ENCODE results near the gene CCBE1.

The CCBE1 gene

DNA sequence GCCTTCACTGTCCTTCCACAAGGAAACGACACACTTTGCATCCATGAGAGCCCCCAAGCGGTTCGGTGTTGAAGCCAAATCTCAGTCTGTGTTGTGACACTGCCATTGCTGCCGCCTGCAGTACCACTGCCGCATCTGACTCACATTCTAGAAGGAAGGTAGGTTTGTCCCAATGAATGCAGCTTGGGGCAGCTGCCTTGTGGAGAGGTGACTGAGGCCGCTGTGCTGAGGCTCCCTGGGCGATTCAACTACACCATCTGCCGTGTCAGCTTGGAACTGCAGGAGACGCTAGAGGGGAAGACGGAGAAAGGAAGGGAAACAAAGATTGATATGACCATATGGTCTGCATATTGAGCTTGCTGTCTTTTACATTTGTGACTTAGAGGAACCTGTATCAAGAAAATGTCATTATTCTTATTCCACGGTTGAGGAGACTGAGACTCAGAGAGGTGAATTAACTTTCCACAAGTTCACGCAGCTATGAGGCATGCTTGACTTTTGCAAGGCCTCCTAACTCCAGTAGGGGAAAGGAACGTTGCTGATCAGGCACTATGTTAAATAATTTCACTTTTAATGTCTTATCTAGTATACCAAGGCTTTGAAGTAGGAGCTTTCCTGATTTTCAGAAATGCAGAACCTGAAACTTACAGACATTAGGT, 294.7 kb downstream of the CCBE1 start:
- no peak overlapping the region for H3K4me3 ChIP-seq (ENCODE audit: low read depth in 1 of 5, low read length in 5 of 5)
- no peaks in the 10 kb centered on the region for H3K4me1 ChIP-seq (ENCODE audit: control insufficient read depth in 5 of 5, insufficient read depth in 5 of 5, low read length in 5 of 5)
- no peak overlapping the region for H3K27ac ChIP-seq (ENCODE audit: low read depth, low read length)
- no peaks in the 10 kb centered on the region for H3K36me3 ChIP-seq (ENCODE audit: control insufficient read depth in 5 of 5, insufficient read depth in 5 of 5, low read length in 5 of 5)
- H3K27me3 ChIP-seq (ENCODE audit: control insufficient read depth in 5 of 5, insufficient read depth in 4 of 5, low read length in 5 of 5): no peaks in the 10 kb centered on the region
- no peaks in the 10 kb centered on the region for H3K9me3 ChIP-seq (ENCODE audit: control insufficient read depth in 5 of 5, low read length in 5 of 5)
- no peak overlapping the region for H3K9ac ChIP-seq (ENCODE audit: low read length in 5 of 5)

DNA sequence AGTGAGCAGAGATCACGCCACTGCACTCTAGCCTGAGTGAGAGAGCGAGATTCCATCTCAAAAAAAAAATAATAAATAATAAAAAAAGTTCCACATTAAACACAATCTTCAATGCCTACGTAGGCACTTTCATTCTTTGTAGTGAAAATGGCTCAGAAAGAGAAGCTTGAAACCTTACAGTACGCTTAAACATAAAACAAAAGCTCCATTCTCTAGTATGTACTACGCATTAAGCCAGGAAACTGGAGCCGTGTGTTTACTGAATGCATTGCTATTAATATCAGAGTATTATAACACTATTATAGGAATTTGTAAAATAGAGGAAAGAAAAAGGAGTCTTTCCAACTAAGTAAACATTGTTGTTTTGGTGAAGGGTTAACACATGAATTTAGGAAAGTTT, 296.8 kb downstream of the CCBE1 start:
- H3K9me3 ChIP-seq (ENCODE audit: control insufficient read depth in 5 of 5, low read length in 5 of 5): no peaks in the 10 kb centered on the region
- peaks cover 0 to 4% (median 0%) of the 10 kb centered on the region in 5 donors for H3K27me3 ChIP-seq (ENCODE audit: control insufficient read depth in 5 of 5, insufficient read depth in 4 of 5, low read length in 5 of 5)
- H3K9ac ChIP-seq (ENCODE audit: low read length in 5 of 5): no peak overlapping the region
- H3K27ac ChIP-seq (ENCODE audit: low read depth, low read length): no peak overlapping the region
- H3K4me1 ChIP-seq (ENCODE audit: control insufficient read depth in 5 of 5, insufficient read depth in 5 of 5, low read length in 5 of 5): no peaks in the 10 kb centered on the region
- no peak overlapping the region for H3K4me3 ChIP-seq (ENCODE audit: low read depth in 1 of 5, low read length in 5 of 5)
- H3K36me3 ChIP-seq (ENCODE audit: control insufficient read depth in 5 of 5, insufficient read depth in 5 of 5, low read length in 5 of 5): no peaks in the 10 kb centered on the region

DNA sequence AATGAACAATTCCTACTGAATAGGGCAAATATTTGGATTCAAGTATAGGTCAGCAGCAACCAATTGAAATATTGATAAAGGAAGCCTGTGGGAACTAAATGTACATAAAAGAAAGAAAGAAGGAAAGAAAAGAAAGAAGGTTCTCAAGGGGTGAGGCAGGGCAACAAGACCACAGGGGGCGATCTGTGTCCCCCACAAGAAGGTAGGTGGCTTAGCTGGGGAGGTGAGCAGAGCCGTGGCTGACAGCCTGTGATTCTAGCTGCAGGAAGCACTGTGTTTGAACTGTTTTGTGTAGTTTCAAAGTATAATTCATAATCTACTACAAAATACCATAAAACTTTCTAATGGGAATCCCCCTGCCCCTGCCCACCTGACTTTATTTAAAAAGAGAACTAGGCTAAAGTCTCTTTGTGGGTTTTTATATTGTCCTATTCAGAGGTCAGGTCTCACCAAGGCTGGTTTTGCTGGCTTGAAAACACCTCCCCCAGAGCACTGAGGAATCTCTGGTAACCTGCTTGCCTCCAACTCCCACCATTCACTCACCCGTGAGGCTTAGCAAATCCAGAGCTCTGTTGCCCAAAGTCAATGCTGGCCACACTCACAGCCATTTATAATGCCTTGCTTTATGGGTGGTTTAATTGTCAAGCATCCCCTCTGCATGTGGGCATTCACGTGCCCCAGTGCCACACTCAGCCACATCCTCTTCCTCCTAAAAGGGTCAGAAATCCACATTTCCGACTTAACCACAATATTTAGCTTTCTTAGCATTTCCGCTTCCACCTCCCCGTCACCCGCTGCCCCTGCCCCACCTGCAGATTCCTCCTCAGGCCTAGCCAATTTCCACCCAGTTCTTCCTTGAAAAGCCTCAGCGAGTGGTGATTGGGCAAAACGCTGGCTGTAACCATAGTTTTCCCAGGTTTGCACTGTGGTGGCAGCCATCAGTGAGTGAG, 301.7 kb downstream of the CCBE1 start:
- H3K27ac ChIP-seq (ENCODE audit: low read depth, low read length): no peak overlapping the region
- H3K9ac ChIP-seq (ENCODE audit: low read length in 5 of 5): no peak overlapping the region
- no peaks in the 10 kb centered on the region for H3K9me3 ChIP-seq (ENCODE audit: control insufficient read depth in 5 of 5, low read length in 5 of 5)
- no peaks in the 10 kb centered on the region for H3K4me1 ChIP-seq (ENCODE audit: control insufficient read depth in 5 of 5, insufficient read depth in 5 of 5, low read length in 5 of 5)
- peaks cover 0 to 14% (median 3%) of the 10 kb centered on the region in 5 donors for H3K27me3 ChIP-seq (ENCODE audit: control insufficient read depth in 5 of 5, insufficient read depth in 4 of 5, low read length in 5 of 5)
- H3K36me3 ChIP-seq (ENCODE audit: control insufficient read depth in 5 of 5, insufficient read depth in 5 of 5, low read length in 5 of 5): no peaks in the 10 kb centered on the region
- no peak overlapping the region for H3K4me3 ChIP-seq (ENCODE audit: low read depth in 1 of 5, low read length in 5 of 5)

DNA sequence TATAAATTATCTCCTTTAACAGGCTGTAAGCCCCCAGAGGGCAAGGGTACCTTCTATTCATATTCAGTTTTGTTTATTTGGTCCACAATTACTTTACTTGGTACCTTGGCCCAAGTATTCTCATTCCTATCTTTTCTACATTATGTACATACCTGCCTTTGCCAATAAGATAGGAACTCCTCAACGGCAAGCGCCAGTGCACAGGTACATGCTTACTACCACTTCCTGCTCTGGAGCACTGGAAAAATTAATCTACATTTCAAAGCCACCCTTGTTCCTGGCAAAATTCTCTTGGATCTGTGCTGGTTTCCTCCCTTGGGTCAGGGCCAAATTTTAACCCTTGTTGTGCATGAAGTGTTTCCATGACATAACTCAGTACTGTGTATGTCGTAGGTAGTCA, 303.8 kb downstream of the CCBE1 start:
- H3K27me3 ChIP-seq (ENCODE audit: control insufficient read depth in 5 of 5, insufficient read depth in 4 of 5, low read length in 5 of 5): peaks cover 0 to 14% (median 3%) of the 10 kb centered on the region in 5 donors

DNA sequence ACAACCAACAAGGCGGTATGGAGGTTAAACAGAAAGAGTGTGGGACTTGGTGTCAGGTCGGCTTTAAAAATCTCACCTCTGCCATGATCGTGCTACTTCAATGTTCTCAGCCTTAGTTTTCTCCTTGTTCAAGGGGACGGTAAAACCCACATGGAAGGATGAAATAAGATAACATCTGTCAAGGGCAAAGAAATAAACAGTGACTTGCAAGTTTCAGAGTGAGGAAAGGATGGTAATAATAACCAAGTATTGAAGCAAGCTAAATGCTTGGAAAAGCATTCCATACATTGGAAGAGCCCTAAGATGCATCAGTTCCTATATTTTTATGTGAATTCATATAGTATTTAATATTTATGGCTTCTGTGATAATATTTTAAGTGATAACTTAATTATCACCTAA, 308.4 kb downstream of the CCBE1 start:
- H3K9ac ChIP-seq (ENCODE audit: low read length in 5 of 5): no peak overlapping the region
- no peaks in the 10 kb centered on the region for H3K9me3 ChIP-seq (ENCODE audit: control insufficient read depth in 5 of 5, low read length in 5 of 5)
- peaks cover 0 to 10% (median 0%) of the 10 kb centered on the region in 5 donors for H3K27me3 ChIP-seq (ENCODE audit: control insufficient read depth in 5 of 5, insufficient read depth in 4 of 5, low read length in 5 of 5)
- H3K4me1 ChIP-seq (ENCODE audit: control insufficient read depth in 5 of 5, insufficient read depth in 5 of 5, low read length in 5 of 5): no peaks in the 10 kb centered on the region
- H3K27ac ChIP-seq (ENCODE audit: low read depth, low read length): no peak overlapping the region
- H3K36me3 ChIP-seq (ENCODE audit: control insufficient read depth in 5 of 5, insufficient read depth in 5 of 5, low read length in 5 of 5): no peaks in the 10 kb centered on the region
- H3K4me3 ChIP-seq (ENCODE audit: low read depth in 1 of 5, low read length in 5 of 5): no peak overlapping the region

More for the DNA sequence above, 303.8 kb downstream of the CCBE1 start:
- H3K9ac ChIP-seq (ENCODE audit: low read length in 5 of 5): no peak overlapping the region
- H3K9me3 ChIP-seq (ENCODE audit: control insufficient read depth in 5 of 5, low read length in 5 of 5): no peaks in the 10 kb centered on the region
- H3K4me3 ChIP-seq (ENCODE audit: low read depth in 1 of 5, low read length in 5 of 5): no peak overlapping the region
- H3K4me1 ChIP-seq (ENCODE audit: control insufficient read depth in 5 of 5, insufficient read depth in 5 of 5, low read length in 5 of 5): no peaks in the 10 kb centered on the region
- no peaks in the 10 kb centered on the region for H3K36me3 ChIP-seq (ENCODE audit: control insufficient read depth in 5 of 5, insufficient read depth in 5 of 5, low read length in 5 of 5)
- H3K27ac ChIP-seq (ENCODE audit: low read depth, low read length): no peak overlapping the region

DNA sequence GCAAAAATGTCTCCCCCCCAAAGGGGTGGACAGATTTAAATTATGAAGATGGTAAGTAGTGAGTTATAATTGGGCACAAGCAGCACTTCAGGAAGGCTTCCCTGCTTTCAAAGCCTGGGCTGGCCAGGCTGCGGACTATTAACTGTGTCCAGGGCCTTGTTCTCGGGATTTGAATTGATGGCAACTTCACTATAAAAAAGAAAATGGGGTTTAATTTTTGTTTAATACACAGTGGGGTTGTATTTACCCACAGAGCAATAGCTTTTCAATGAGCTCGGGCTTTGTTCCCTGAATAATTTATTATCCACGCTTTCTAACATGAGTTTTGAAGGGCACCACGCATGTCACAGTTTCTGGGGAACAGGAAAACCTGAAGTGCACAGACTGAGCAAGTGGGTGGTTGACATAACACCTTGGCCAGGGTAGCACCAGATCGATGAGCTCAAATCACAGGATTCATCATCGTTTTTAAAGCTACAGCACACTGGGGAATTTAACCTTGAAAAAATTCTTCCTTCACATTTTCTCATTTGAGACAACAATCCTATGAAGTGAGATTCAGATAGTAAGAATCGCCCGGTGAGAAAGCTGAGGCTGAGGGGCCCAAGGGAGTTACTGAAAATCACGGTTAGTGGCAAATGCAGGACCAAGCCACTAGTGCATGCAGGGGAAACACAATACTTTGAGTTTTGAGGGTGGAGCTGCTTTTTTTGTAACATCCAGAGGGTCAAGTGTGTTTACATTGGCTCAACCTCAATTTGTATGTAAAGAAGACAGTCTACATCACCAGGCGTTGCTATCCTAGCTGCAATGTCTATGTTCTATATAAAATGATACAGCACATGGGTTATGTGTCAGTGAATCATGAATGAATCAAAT, 309.3 kb downstream of the CCBE1 start:
- H3K9me3 ChIP-seq (ENCODE audit: control insufficient read depth in 5 of 5, low read length in 5 of 5): no peaks in the 10 kb centered on the region
- no peak overlapping the region for H3K9ac ChIP-seq (ENCODE audit: low read length in 5 of 5)
- no peaks in the 10 kb centered on the region for H3K36me3 ChIP-seq (ENCODE audit: control insufficient read depth in 5 of 5, insufficient read depth in 5 of 5, low read length in 5 of 5)
- H3K4me3 ChIP-seq (ENCODE audit: low read depth in 1 of 5, low read length in 5 of 5): no peak overlapping the region
- H3K27ac ChIP-seq (ENCODE audit: low read depth, low read length): no peak overlapping the region
- peaks cover 0 to 5% (median 0%) of the 10 kb centered on the region in 5 donors for H3K27me3 ChIP-seq (ENCODE audit: control insufficient read depth in 5 of 5, insufficient read depth in 4 of 5, low read length in 5 of 5)
- H3K4me1 ChIP-seq (ENCODE audit: control insufficient read depth in 5 of 5, insufficient read depth in 5 of 5, low read length in 5 of 5): no peaks in the 10 kb centered on the region

DNA sequence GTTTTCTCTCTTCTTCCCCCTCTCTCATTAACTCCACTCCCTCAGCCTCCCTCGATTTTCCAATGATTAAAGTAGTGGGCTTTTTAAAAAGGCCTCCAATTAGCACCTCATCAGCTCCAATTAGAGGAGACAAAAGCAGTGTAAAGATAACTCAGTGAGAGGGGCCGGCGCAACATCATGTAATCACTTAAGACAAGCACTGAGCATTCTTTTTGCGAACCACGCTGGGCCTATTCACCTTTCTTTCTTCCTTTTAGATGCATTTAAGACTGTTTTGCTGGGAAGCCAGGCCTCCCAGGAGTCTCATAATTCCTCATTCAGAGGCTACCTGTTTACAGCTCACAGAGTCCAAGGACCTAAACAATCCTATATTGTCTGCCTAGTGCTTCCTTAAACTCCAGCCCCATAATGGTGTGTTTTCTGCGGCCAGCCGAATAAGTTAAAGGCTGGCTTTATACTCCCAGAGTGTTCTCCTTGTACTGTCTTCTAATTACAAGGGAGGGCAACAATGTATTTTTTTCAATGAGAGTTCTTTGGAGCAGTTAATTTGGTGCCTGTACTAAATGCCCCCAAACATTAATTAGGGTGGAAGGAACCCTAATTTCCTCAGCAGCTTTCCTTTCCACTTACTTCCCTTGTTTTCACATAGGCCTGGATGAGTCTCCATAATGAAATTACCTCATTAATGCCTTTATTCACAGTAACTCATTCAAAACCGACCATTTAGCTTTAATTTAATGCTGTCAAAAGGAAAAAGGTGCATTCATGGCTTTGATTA, 310.1 kb downstream of the CCBE1 start:
- no peaks in the 10 kb centered on the region for H3K36me3 ChIP-seq (ENCODE audit: control insufficient read depth in 5 of 5, insufficient read depth in 5 of 5, low read length in 5 of 5)
- H3K4me3 ChIP-seq (ENCODE audit: low read depth in 1 of 5, low read length in 5 of 5): no peak overlapping the region
- H3K27ac ChIP-seq (ENCODE audit: low read depth, low read length): no peak overlapping the region
- no peaks in the 10 kb centered on the region for H3K27me3 ChIP-seq (ENCODE audit: control insufficient read depth in 5 of 5, insufficient read depth in 4 of 5, low read length in 5 of 5)
- no peak overlapping the region for H3K9ac ChIP-seq (ENCODE audit: low read length in 5 of 5)
- no peaks in the 10 kb centered on the region for H3K4me1 ChIP-seq (ENCODE audit: control insufficient read depth in 5 of 5, insufficient read depth in 5 of 5, low read length in 5 of 5)
- H3K9me3 ChIP-seq (ENCODE audit: control insufficient read depth in 5 of 5, low read length in 5 of 5): no peaks in the 10 kb centered on the region

DNA sequence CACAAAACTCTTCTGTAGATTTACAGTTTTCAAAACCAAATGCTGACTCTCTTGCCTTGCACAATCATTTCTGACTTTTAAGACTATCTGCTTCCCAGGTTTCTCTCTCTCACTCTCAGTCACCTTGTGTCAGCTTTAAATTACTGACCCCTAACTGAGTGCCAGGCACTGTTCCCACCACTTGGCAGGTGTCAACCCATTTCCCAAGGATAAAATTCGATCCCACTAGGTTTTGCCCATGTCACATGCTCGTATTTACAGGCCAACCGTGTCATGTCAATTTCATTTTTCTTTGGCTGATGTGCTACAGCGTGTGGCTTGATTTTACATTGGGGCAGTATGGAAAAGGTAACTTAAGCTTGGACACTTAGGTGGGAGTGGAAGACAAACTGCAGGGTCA, 312.0 kb downstream of the CCBE1 start:
- Histone ChIP-seq H3K4me3 (ENCODE audit: low read depth in 1 of 5, low read length in 5 of 5) (no peak overlapping the region), H3K4me1 (ENCODE audit: control insufficient read depth in 5 of 5, insufficient read depth in 5 of 5, low read length in 5 of 5) (no peaks in the 10 kb centered on the region), H3K27ac (ENCODE audit: low read depth, low read length) (no peak overlapping the region), H3K9me3 (ENCODE audit: control insufficient read depth in 5 of 5, low read length in 5 of 5) (no peaks in the 10 kb centered on the region), H3K36me3 (ENCODE audit: control insufficient read depth in 5 of 5, insufficient read depth in 5 of 5, low read length in 5 of 5) (no peaks in the 10 kb centered on the region), H3K27me3 (ENCODE audit: control insufficient read depth in 5 of 5, insufficient read depth in 4 of 5, low read length in 5 of 5) (no peaks in the 10 kb centered on the region), H3K9ac (ENCODE audit: low read length in 5 of 5) (no peak overlapping the region)

DNA sequence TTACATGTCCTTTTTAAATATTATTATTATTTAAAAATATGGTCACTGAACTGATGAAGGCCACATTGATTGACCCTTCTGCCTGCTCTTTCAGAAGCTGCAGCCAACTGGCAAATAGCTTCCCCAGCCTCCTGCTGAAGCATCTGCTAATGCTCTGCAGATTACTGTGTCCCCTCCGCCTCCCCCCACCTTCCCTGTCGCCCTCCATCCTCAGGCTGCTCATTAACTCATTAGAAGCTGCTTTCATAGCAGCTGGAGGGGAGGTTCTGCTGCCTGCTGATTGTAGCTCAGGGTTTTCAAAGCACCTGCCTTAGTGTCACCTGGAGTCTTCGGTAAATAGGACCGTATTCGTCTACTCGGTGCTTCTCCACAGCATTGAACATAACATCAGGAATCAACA, 313.4 kb downstream of the CCBE1 start:
- Histone ChIP-seq H3K4me1 (ENCODE audit: control insufficient read depth in 5 of 5, insufficient read depth in 5 of 5, low read length in 5 of 5) (no peaks in the 10 kb centered on the region), H3K9ac (ENCODE audit: low read length in 5 of 5) (no peak overlapping the region), H3K27me3 (ENCODE audit: control insufficient read depth in 5 of 5, insufficient read depth in 4 of 5, low read length in 5 of 5) (peaks cover 0 to 3% (median 0%) of the 10 kb centered on the region in 5 donors), H3K4me3 (ENCODE audit: low read depth in 1 of 5, low read length in 5 of 5) (no peak overlapping the region), H3K9me3 (ENCODE audit: control insufficient read depth in 5 of 5, low read length in 5 of 5) (no peaks in the 10 kb centered on the region), H3K27ac (ENCODE audit: low read depth, low read length) (no peak overlapping the region), H3K36me3 (ENCODE audit: control insufficient read depth in 5 of 5, insufficient read depth in 5 of 5, low read length in 5 of 5) (no peaks in the 10 kb centered on the region)
